Mesendoderm (in vitro differentiated cells): Measurements from ENCODE around the gene SLCO2A1.

Source experiments
- DNase-seq: peaks from one replicate; pipeline ENCODE4 v3.0.0; 2013
- H2AK5ac ChIP-seq: 2 replicates; pipeline ENCODE4 v1.6.1; 2013; ENCODE audit warnings: low read length, inconsistent platforms
- H2BK120ac ChIP-seq: 2 replicates; pipeline ENCODE4 v1.6.1; 2013; ENCODE audit warnings: low read depth, mild to moderate bottlenecking, low read length, moderate library complexity, mixed read lengths
- H2BK15ac ChIP-seq: replicated peaks from 2 replicates; pipeline ENCODE4 v1.6.1; 2013; ENCODE audit warnings: low read depth, mild to moderate bottlenecking, moderate library complexity
- H2BK5ac ChIP-seq: 2 replicates; pipeline ENCODE4 v1.6.1; 2013; ENCODE audit warnings: low read length, inconsistent platforms
- H3K18ac ChIP-seq: 2 replicates; pipeline ENCODE4 v1.6.1; 2013; ENCODE audit warnings: mild to moderate bottlenecking, low read length, mixed read lengths
- H3K23ac ChIP-seq: one replicate; pipeline ENCODE4 v1.6.1; 2013; ENCODE audit warnings: low read length
- H3K27ac ChIP-seq: 2 replicates; pipeline ENCODE4 v1.5.1; 2013; ENCODE audit warnings: low read depth, mild to moderate bottlenecking, inconsistent platforms, low read length, moderate library complexity
- H3K27me3 ChIP-seq: 2 replicates; pipeline ENCODE4 v1.6.1; 2013; ENCODE audit warnings: low read length, control low read depth, mild to moderate bottlenecking, inconsistent platforms; ENCODE audit not compliant: insufficient read depth, poor library complexity
- H3K36me3 ChIP-seq: 2 replicates; pipeline ENCODE4 v1.6.1; 2013; ENCODE audit warnings: low read length, inconsistent platforms; ENCODE audit not compliant: control insufficient read depth, insufficient read depth
- H3K4ac ChIP-seq: one replicate; pipeline ENCODE4 v1.6.1; 2013; ENCODE audit warnings: low read depth, mild to moderate bottlenecking, low read length, moderate library complexity
- H3K4me1 ChIP-seq: 2 replicates; pipeline ENCODE4 v1.6.1; 2013; ENCODE audit warnings: low read depth, low read length, inconsistent platforms; ENCODE audit not compliant: control insufficient read depth
- H3K4me2 ChIP-seq: 2 replicates; pipeline ENCODE4 v1.6.1; 2013; ENCODE audit warnings: low read length
- H3K4me3 ChIP-seq: 2 replicates; pipeline ENCODE4 v1.5.1; 2013; ENCODE audit warnings: mild to moderate bottlenecking, low read length
- H3K56ac ChIP-seq: one replicate; pipeline ENCODE4 v1.6.1; 2013; ENCODE audit warnings: low read length
- H3K79me1 ChIP-seq: 2 replicates; pipeline ENCODE4 v1.6.1; 2013; ENCODE audit warnings: low read length, inconsistent platforms
- H3K79me2 ChIP-seq: 2 replicates; pipeline ENCODE4 v1.6.1; 2013; ENCODE audit warnings: mild to moderate bottlenecking, low read length; ENCODE audit not compliant: control insufficient read depth, insufficient read depth
- H3K9ac ChIP-seq: 2 replicates; pipeline ENCODE4 v1.6.1; 2013; ENCODE audit warnings: low read length, inconsistent platforms
- H4K5ac ChIP-seq: one replicate; pipeline ENCODE4 v1.6.1; 2013; ENCODE audit warnings: low read length
- H4K8ac ChIP-seq: one replicate; pipeline ENCODE4 v1.6.1; 2013; ENCODE audit warnings: low read depth, mild to moderate bottlenecking, control low read depth, low read length, moderate library complexity
- WGBS: extraction: QIAGEN DNeasy Blood & Tissue Kit; methylation state at CpG from one replicate; pipeline ENCODE4 v1.1.7; 2013; ENCODE audit warnings: low lambda C conversion rate, missing lambda C conversion rate; ENCODE audit not compliant: insufficient coverage; ENCODE audit errors: extremely low coverage; 5-methylcytosine and 5-hydroxymethylcytosine counted together

Gene SLCO2A1

GRCh38 chr3:133934073-133934970 is 95.4 kb downstream of the SLCO2A1 start:
- no peak overlapping the region for H3K27ac ChIP-seq
- H3K9ac ChIP-seq, result no peak overlapping the region
- DNase-seq, result no peak
- no peak overlapping the region for H3K18ac ChIP-seq
- H3K36me3 ChIP-seq, result peaks cover 3% of the 10 kb centered on the region
- H4K5ac ChIP-seq, result no peak overlapping the region
- H3K79me2 ChIP-seq, result no peaks in the 10 kb centered on the region
- no peaks in the 10 kb centered on the region for H3K27me3 ChIP-seq
- no peak overlapping the region for H3K4me2 ChIP-seq
- no CpG with 5 or more reads among the region's 10 CpGs for WGBS
- H2BK15ac ChIP-seq, result no peak overlapping the region
- H3K23ac ChIP-seq, result no peak overlapping the region
- no peak overlapping the region for H3K4me3 ChIP-seq
- no peak overlapping the region for H2BK120ac ChIP-seq
- H3K79me1 ChIP-seq, result no peaks in the 10 kb centered on the region
- no peak overlapping the region for H3K4ac ChIP-seq
- no peaks in the 10 kb centered on the region for H3K4me1 ChIP-seq
- H3K56ac ChIP-seq, result no peak overlapping the region
- no peak overlapping the region for H4K8ac ChIP-seq
- H2AK5ac ChIP-seq, result no peak overlapping the region
- H2BK5ac ChIP-seq, result no peak overlapping the region

GRCh38 chr3:133933097-133934024 is 96.4 kb downstream of the SLCO2A1 start:
- DNase-seq, result no peak
- WGBS, result no CpG with 5 or more reads among the region's 9 CpGs
- H2AK5ac ChIP-seq, result no peak overlapping the region
- no peak overlapping the region for H3K4me3 ChIP-seq
- H4K5ac ChIP-seq, result no peak overlapping the region
- H3K56ac ChIP-seq, result no peak overlapping the region
- no peak overlapping the region for H3K18ac ChIP-seq
- H3K4ac ChIP-seq, result no peak overlapping the region
- no peak overlapping the region for H2BK120ac ChIP-seq
- no peak overlapping the region for H3K9ac ChIP-seq
- H3K27ac ChIP-seq, result no peak overlapping the region
- H2BK15ac ChIP-seq, result no peak overlapping the region
- no peaks in the 10 kb centered on the region for H3K27me3 ChIP-seq
- H3K4me1 ChIP-seq, result no peaks in the 10 kb centered on the region
- no peak overlapping the region for H2BK5ac ChIP-seq
- H3K79me2 ChIP-seq, result no peaks in the 10 kb centered on the region
- H3K4me2 ChIP-seq, result no peak overlapping the region
- peaks cover 3% of the 10 kb centered on the region for H3K36me3 ChIP-seq
- no peak overlapping the region for H4K8ac ChIP-seq
- no peak overlapping the region for H3K23ac ChIP-seq
- no peaks in the 10 kb centered on the region for H3K79me1 ChIP-seq

GRCh38 chr3:133932009-133932408 is 97.7 kb downstream of the SLCO2A1 start:
- Histone ChIP-seq H3K4me3 (no peak overlapping the region), H4K8ac (no peak overlapping the region), H3K4ac (no peak overlapping the region), H3K27ac (no peak overlapping the region), H3K36me3 (peaks cover 3% of the 10 kb centered on the region), H3K4me2 (no peak overlapping the region), H2AK5ac (no peak overlapping the region), H2BK120ac (no peak overlapping the region), H2BK5ac (no peak overlapping the region), H3K23ac (no peak overlapping the region), H3K18ac (no peak overlapping the region), H2BK15ac (no peak overlapping the region), H3K56ac (no peak overlapping the region), H4K5ac (no peak overlapping the region), H3K79me1 (no peaks in the 10 kb centered on the region), H3K79me2 (no peaks in the 10 kb centered on the region), H3K4me1 (peaks cover under 1% of the 10 kb centered on the region), H3K9ac (no peak overlapping the region), H3K27me3 (no peaks in the 10 kb centered on the region)
- DNase-seq, result no peak
- no CpG with 5 or more reads among the region's 6 CpGs for WGBS

GRCh38 chr3:133931084-133931483 is 98.6 kb downstream of the SLCO2A1 start:
- Histone ChIP-seq H2BK15ac (no peak overlapping the region), H3K4me2 (no peak overlapping the region), H4K8ac (no peak overlapping the region), H3K23ac (no peak overlapping the region), H3K18ac (no peak overlapping the region), H3K4ac (no peak overlapping the region), H3K79me1 (no peaks in the 10 kb centered on the region), H3K27ac (no peak overlapping the region), H2BK5ac (no peak overlapping the region), H2BK120ac (no peak overlapping the region), H2AK5ac (no peak overlapping the region), H3K27me3 (no peaks in the 10 kb centered on the region), H3K56ac (no peak overlapping the region), H3K79me2 (no peaks in the 10 kb centered on the region), H3K36me3 (peaks cover 2% of the 10 kb centered on the region), H4K5ac (no peak overlapping the region), H3K9ac (no peak overlapping the region), H3K4me3 (no peak overlapping the region), H3K4me1 (peaks cover 3% of the 10 kb centered on the region)
- no CpG with 5 or more reads among the region's 8 CpGs for WGBS
- no peak for DNase-seq

- Histone ChIP-seq H2BK15ac (no peak overlapping the region), H3K18ac (no peak overlapping the region), H3K4me1 (peaks cover 3% of the 10 kb centered on the region), H3K36me3 (peaks cover 2% of the 10 kb centered on the region), H3K27ac (no peak overlapping the region), H3K4me3 (no peak overlapping the region), H2BK5ac (no peak overlapping the region), H3K79me1 (no peaks in the 10 kb centered on the region), H3K4me2 (no peak overlapping the region), H3K27me3 (no peaks in the 10 kb centered on the region), H3K9ac (no peak overlapping the region), H3K23ac (no peak overlapping the region), H2AK5ac (no peak overlapping the region), H4K8ac (no peak overlapping the region), H4K5ac (no peak overlapping the region), H3K79me2 (no peaks in the 10 kb centered on the region), H2BK120ac (no peak overlapping the region), H3K4ac (no peak overlapping the region), H3K56ac (no peak overlapping the region)
- DNase-seq, result peak; percentile 82
- no CpG with 5 or more reads among the region's 1 CpG for WGBS
These were observed 99.3 kb downstream of the SLCO2A1 start for GRCh38 chr3:133930341-133930933.
